Measurements from ENCODE around the gene ARPC4.

- TF ChIP-seq CTCF (IDR thresholded peaks at IDR 0.05; ENCODE audit: extremely low read depth in 1 of 2, insufficient read depth in 1 of 2, low read depth in 1 of 2, low read length in 2 of 2) (peak; percentile 12 to 22), POLR2A (IDR thresholded peaks at IDR 0.05; ENCODE audit: low read depth, low read length) (no peak), GATA2 (IDR thresholded peaks at IDR 0.05; ENCODE audit: insufficient read depth, insufficient read length, low read depth, low read length) (no peak), EZH2 (IDR thresholded peaks at IDR 0.05; ENCODE audit: borderline replicate concordance, low read depth, low read length, severe bottlenecking) (no peak), MAX (IDR thresholded peaks at IDR 0.05; ENCODE audit: insufficient read depth, insufficient read length) (no peak), FOS (IDR thresholded peaks at IDR 0.05; ENCODE audit: borderline replicate concordance, insufficient read depth, low read length) (no peak), MYC (IDR thresholded peaks at IDR 0.05; ENCODE audit: low read depth, low read length) (no peak), POLR2AphosphoS5 (IDR thresholded peaks at IDR 0.05; ENCODE audit: insufficient read depth, low read depth, low read length) (no peak), JUN (IDR thresholded peaks at IDR 0.05; ENCODE audit: borderline replicate concordance, insufficient read depth, insufficient read length, low read depth) (no peak)
Observed at GRCh38 chr3:9800529-9800928, 7.6 kb downstream of the ARPC4 start.
